GM03348 (cell line): ENCODE results near the gene CCNK.
A peak's percentile ranks its signal among the peaks of the same experiment; 100 is the strongest.

ENCODE experiments used
- DNase-seq: peaks from one replicate; pipeline ENCODE4 v3.0.0; 2012; ENCODE audit warnings: low spot score

CCNK gene

GRCh38 chr14:99535908-99536778, 54.9 kb downstream of the CCNK start:
- DNase-seq = no peak

DNA sequence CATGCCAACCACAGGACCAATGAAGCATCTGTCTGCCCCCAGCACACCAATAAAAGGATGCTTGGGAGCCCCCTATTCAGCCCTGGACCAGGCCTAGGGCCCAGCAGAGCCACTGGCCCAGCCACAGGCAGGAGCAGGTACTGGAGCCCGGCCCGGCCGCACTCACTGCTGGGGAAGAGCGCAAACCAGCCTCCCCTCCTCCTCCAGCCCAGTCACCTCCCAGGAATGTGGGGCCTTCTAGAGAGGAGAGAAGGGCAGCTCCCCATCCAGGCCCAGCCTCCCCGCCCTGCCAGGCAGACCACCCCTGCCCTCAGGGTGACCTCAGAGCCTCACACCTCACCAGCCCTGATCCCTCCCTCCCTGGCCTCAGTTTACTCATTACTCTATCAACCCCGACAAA, 56.2 kb downstream of the CCNK start:
- peak; percentile 94 for DNase-seq

- DNase-seq = no peak
Measured at GRCh38 chr14:99538275-99538674, 57.1 kb downstream of the CCNK start.

DNA sequence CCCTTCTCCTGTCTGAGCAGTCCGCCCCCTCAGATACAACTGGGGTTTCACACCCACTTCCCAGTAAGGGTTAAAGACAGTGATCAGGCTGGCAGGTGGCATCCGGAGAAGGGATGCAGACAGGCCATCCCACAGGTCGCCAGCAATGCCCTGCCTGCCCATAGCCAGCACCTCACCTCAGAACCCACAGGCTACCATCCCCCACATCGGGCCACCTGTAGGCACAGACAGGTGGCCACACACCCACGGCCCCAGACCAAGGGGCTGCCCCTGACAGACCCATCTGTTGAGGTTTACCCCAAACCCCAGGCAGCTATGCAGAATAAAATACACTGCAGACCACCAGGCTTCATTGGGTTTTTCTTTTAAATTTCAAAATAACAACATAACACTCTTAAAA, 57.5 kb downstream of the CCNK start:
- DNase-seq = no peak

DNA sequence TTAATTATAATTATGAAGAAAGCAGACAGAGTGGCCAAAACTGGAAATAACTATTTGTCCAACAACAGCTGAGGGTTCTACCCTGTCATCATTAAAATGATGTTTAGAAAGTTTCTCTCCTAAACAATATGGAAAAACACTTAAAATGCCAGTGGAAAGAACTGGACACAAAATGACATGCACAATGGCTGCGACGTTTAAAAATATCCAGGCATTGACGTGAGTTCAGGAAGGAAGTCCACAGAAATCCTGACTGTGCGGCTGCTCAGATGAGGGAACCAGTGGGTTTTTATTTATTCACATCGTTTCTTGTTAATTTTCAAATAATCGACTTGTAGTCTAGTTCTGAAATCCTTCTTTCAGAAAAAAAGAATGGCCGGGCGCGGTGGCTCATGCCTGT, 58.3 kb downstream of the CCNK start:
- DNase-seq = no peak

GRCh38 chr14:99540196-99541032, 59.2 kb downstream of the CCNK start:
- DNase-seq = no peak

- DNase-seq = no peak
Measured at GRCh38 chr14:99541211-99541610, 60.0 kb downstream of the CCNK start.

- no peak for DNase-seq
Measured at GRCh38 chr14:99541677-99542470, 60.7 kb downstream of the CCNK start.

DNA sequence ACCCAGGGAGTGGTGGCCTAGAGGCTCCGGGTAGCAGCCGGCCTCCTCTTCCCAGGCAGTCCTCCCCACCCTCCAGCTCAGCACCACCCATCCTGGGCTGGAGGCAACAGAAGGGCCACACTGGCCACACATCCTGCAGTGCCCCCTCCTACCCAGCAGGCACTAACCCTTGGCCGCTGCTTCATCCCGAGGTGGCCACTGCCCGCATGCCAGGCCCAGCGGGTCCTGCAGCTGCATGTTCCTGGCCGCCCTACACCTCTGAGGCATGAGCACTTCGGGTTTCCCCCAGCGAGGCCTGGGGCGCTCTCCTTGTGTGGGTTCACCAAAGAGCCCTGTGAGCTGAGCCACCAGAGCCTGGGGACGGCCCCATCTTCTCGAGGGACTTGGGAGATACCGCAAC, 61.4 kb downstream of the CCNK start:
- no peak for DNase-seq

- no peak for DNase-seq
Measured at GRCh38 chr14:99543370-99543769, 62.2 kb downstream of the CCNK start.

GRCh38 chr14:99543985-99544384, 62.8 kb downstream of the CCNK start:
- DNase-seq = no peak

- DNase-seq = no peak
Measured at GRCh38 chr14:99544991-99545390, 63.8 kb downstream of the CCNK start.

GRCh38 chr14:99545586-99545985, 64.4 kb downstream of the CCNK start:
- no peak for DNase-seq

DNA sequence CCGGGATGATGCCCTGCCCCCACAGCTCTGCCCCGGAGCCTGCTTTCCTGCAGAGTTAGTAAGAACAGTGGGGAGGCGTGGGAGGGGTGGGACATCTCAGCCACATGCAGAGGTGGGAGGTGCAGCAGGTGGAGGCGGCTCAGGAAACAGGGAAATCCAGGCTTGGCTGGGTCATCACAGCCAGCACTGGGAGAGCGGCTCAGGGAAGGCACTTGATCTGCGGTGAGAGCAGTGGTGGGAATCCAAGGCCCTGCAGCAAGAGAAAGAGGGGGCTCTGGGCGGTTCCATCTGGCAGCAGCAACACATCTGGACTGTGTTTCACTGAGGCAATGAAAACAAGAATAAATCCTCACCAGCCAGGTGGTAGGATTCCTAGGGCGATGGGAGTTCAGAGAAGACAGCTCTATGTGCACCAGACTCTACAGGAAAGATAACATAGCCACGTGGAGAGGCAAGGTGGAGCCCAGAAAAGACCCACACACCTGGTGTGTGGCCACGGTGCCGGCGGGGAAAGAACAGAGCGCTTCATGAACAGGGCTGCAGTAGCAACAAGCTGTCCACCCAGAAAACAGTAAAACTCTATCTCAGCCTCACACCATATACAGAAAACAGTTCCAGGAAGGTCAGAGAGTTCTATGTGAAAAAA, 65.1 kb downstream of the CCNK start:
- DNase-seq = no peak

DNA sequence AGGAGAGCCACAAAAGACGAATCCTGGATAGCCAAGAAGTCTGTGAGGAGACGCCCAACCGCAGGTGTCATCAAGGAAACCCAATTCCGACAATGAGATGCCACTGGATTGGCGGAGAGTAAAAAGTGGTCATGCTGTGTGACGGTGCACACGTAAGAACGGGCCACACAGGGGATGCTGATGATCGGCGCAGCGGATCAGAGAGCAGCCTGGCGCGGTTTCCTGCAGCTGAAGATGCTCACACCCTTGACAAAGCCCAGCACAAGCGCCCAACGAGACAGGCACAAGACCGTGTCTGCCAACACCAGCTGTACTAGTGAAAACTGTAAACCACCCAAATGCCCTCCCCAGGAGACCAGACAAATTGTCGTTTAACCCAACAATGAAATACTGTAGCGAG, 67.0 kb downstream of the CCNK start:
- DNase-seq = no peak

GRCh38 chr14:99548871-99549515, 67.8 kb downstream of the CCNK start:
- DNase-seq = no peak

DNA sequence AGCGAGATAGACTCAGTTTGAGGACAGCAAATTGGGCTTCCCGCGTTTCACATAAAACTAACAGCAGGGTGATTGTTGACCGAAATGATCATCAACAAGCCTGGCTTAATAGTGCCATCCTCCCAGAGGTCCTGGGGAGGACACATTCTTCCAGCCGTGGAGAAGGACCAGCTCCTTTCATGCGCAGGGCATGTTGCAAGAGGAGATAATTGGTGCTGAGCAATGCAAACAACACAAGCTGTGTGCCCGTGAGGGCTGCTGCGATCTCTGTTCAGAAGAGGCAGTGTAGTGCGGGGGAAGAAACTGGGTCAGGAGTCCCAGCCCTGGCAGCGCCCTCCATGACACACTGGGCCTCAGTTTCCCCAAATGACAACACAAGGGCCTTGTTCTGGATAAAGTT, 68.5 kb downstream of the CCNK start:
- peak; percentile 51 for DNase-seq

DNA sequence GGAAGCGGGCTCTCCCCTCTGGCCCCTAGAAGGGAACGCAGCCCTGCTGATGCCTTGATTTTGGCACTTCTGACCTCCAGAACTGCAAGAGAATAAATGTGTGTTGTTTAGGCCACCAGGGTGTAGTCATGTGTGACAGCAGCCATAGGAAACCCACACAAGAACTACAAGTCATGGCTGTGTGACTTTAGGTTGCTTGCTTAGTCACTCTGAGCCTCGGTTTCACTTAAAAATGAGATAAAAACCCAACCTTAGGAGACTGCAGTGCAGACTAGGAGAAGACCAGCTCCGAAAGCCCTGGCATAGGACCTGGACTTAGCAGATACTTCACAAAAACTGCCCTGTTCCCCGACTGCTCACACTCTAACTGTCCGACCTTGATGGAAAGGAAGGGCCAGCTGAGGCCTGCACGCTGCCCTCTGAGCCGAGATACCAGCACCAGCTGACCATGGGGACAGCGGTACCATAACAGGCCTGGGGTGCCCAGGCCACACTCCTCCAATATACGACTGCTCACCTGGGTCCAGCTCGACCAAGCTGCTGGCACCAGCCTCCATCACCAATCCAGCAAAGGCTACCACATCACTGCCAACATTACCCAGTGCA, 69.3 kb downstream of the CCNK start:
- no peak for DNase-seq

DNA sequence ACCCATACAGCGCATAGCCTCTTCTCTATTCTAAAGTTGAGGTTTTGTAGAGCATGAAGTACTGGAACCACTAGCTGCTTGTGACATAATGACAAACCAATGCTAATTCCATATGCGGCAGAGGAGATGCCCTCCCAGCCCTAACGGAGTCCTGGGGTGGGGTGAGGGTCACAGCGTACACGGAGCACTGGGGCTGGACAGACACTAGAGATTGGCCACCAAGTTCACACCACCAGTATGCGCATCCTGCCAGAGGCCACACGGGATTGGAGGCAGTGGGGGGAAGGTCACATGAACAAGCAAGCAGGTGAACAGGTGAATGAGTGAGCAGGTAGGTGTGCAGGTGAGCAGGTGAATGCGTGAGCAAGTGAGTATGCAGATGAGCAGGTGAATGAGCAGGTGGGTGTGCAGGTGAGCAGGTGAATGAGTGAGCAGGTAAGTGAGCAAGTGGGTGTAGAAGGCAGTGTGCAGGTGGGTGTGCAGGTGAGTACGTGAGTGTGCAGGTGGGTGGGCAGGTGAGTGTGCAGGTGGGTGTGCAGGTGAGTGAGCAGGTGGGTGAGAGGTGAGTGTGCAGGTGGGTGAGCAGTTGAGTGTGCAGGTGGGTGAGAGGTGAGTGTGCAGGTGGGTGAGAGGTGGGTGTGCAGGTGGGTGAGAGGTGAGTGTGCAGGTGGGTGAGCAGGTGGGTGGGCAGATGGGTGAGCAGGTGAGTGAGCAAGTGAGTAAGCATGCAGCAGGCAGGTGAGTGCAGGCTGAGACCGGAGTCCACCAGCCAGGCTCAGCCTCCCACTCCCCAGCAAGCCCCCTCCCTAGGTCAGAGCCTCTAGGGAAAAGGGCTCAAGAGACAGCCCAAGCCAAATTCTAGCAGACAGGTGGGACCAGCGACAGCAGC, 70.1 kb downstream of the CCNK start:
- no peak for DNase-seq

- no peak for DNase-seq
Measured at GRCh38 chr14:99552021-99552553, 70.9 kb downstream of the CCNK start.
